ENCODE data around the gene SH3TC2. TPM values are rescaled to one million over a fixed set of nuclear protein-coding genes. Genes with fewer than 3 reads are reported as not detected.

SH3TC2 gene
- polyA plus RNA-seq, 1 experiment = 1.3 TPM

- POLR2A ChIA-PET = no interaction called here
- H3K27ac ChIP-seq (ENCODE audit: low read depth, low read length) = no peak overlapping the region
- H3K27me3 ChIP-seq (ENCODE audit: control insufficient read depth, insufficient read depth, low read length) = no peaks in the 10 kb centered on the region
- TF ChIP-seq CTCF (IDR thresholded peaks at IDR 0.05; ENCODE audit: low read depth, low read length) = no peak
- DNase-seq (ENCODE audit: low read depth, low spot score) = no peak
- CTCF ChIA-PET = interaction anchor here (0.7 to 2.8 kb wide), 5 partner anchors 10 to 252 kb away, joined by 3 to 11 read pairs (median 3); no protein-coding TSS in a partner anchor
- H3K9me3 ChIP-seq (ENCODE audit: control insufficient read depth, insufficient read depth, low read length) = no peaks in the 10 kb centered on the region
- H3K4me3 ChIP-seq (ENCODE audit: low read depth, low read length) = no peak overlapping the region
These were observed 70.6 kb downstream of the SH3TC2 start for GRCh38 chr5:148992265-148992664.

- H3K9me3 ChIP-seq (ENCODE audit: control insufficient read depth, insufficient read depth, low read length) = no peaks in the 10 kb centered on the region
- no peak overlapping the region for H3K4me3 ChIP-seq (ENCODE audit: low read depth, low read length)
- CTCF ChIA-PET = interaction anchor here (0.8 to 2.8 kb wide), 4 partner anchors 10 to 251 kb away, joined by 3 to 11 read pairs (median 6); no protein-coding TSS in a partner anchor
- no peak for DNase-seq (ENCODE audit: low read depth, low spot score)
- POLR2A ChIA-PET = interaction anchor here (0.6 kb wide), 1 partner anchor 77 kb away, joined by 3 read pairs; no protein-coding TSS in a partner anchor
- no peaks in the 10 kb centered on the region for H3K27me3 ChIP-seq (ENCODE audit: control insufficient read depth, insufficient read depth, low read length)
- TF ChIP-seq CTCF (IDR thresholded peaks at IDR 0.05; ENCODE audit: low read depth, low read length) = no peak
- no peak overlapping the region for H3K27ac ChIP-seq (ENCODE audit: low read depth, low read length)
These were observed 71.3 kb downstream of the SH3TC2 start for GRCh38 chr5:148991566-148991965.

GRCh38 chr5:148990817-148991216, 72.0 kb downstream of the SH3TC2 start:
- no peaks in the 10 kb centered on the region for H3K27me3 ChIP-seq (ENCODE audit: control insufficient read depth, insufficient read depth, low read length)
- no peaks in the 10 kb centered on the region for H3K9me3 ChIP-seq (ENCODE audit: control insufficient read depth, insufficient read depth, low read length)
- POLR2A ChIA-PET = interaction anchor here (0.7 kb wide), 1 partner anchor 13 kb away, joined by 3 read pairs; no protein-coding TSS in a partner anchor
- CTCF ChIA-PET = interaction anchor here (0.6 to 2.8 kb wide), 5 partner anchors 19 to 260 kb away, joined by 3 to 11 read pairs (median 7); no protein-coding TSS in a partner anchor
- no peak for TF ChIP-seq CTCF (IDR thresholded peaks at IDR 0.05; ENCODE audit: low read depth, low read length)
- no peak for DNase-seq (ENCODE audit: low read depth, low spot score)
- no peak overlapping the region for H3K27ac ChIP-seq (ENCODE audit: low read depth, low read length)
- no peak overlapping the region for H3K4me3 ChIP-seq (ENCODE audit: low read depth, low read length)

GRCh38 chr5:148989567-148989966, 73.3 kb downstream of the SH3TC2 start:
- POLR2A ChIA-PET = no interaction called here
- Histone ChIP-seq H3K27me3 (ENCODE audit: control insufficient read depth, insufficient read depth, low read length) (no peaks in the 10 kb centered on the region), H3K9me3 (ENCODE audit: control insufficient read depth, insufficient read depth, low read length) (no peaks in the 10 kb centered on the region), H3K4me3 (ENCODE audit: low read depth, low read length) (no peak overlapping the region), H3K27ac (ENCODE audit: low read depth, low read length) (no peak overlapping the region)
- CTCF ChIA-PET = interaction anchor here (1.3 to 2.8 kb wide), 3 partner anchors 18 to 248 kb away, joined by 4 to 9 read pairs (median 7); no protein-coding TSS in a partner anchor
- DNase-seq (ENCODE audit: low read depth, low spot score) = no peak
- TF ChIP-seq CTCF (IDR thresholded peaks at IDR 0.05; ENCODE audit: low read depth, low read length) = no peak

- DNase-seq (ENCODE audit: low read depth, low spot score) = no peak
- no peaks in the 10 kb centered on the region for H3K9me3 ChIP-seq (ENCODE audit: control insufficient read depth, insufficient read depth, low read length)
- no peak overlapping the region for H3K27ac ChIP-seq (ENCODE audit: low read depth, low read length)
- H3K27me3 ChIP-seq (ENCODE audit: control insufficient read depth, insufficient read depth, low read length) = no peaks in the 10 kb centered on the region
- TF ChIP-seq CTCF (IDR thresholded peaks at IDR 0.05; ENCODE audit: low read depth, low read length) = no peak
- H3K4me3 ChIP-seq (ENCODE audit: low read depth, low read length) = no peak overlapping the region
- CTCF ChIA-PET = interaction anchor here (0.9 to 2.4 kb wide), 4 partner anchors 8 to 258 kb away, joined by 3 to 13 read pairs (median 5); no protein-coding TSS in a partner anchor
- POLR2A ChIA-PET = interaction anchor here (1.3 kb wide), 1 partner anchor 10 kb away, joined by 3 read pairs; no protein-coding TSS in a partner anchor
These were observed 74.5 kb downstream of the SH3TC2 start for GRCh38 chr5:148988328-148988727.

All from AG04450 (cell line).